IPS DF 4.7 (cell line): Measurements from ENCODE around the gene SGIP1.
"Not testable (repeated sequence)": the region's sequence is repeated elsewhere in the genome, so short reads cannot be mapped to it uniquely, and the experiment has no call there.

Experiments used
- DNase-seq: peaks from one replicate; pipeline ENCODE4 v3.0.0-alpha.2; 2013; ENCODE audit warnings: low spot score; ENCODE audit errors: extremely low read depth

Gene SGIP1

DNA sequence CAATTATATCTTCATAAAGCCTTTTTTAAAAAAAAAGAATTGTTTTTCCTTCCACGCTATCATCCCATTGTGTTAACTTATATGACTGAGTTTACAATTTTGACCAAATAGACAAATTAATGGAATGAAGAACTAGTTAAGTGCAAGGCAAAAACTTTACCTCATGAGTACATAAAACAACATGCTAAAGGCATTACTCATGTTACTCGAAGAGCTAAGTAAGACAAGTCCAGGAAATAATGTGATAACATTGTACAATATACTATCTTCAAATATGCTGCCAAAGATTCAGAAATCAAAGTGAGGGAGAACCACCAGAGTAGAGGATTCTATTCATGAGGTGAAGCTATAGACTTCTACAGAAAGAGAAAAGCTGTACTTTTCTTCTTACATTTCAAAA is 194.1 kb downstream of the SGIP1 start:
- no peak for DNase-seq

GRCh38 chr1:66728716-66729115 is 194.8 kb downstream of the SGIP1 start:
- not testable (repeated sequence) for DNase-seq

DNA sequence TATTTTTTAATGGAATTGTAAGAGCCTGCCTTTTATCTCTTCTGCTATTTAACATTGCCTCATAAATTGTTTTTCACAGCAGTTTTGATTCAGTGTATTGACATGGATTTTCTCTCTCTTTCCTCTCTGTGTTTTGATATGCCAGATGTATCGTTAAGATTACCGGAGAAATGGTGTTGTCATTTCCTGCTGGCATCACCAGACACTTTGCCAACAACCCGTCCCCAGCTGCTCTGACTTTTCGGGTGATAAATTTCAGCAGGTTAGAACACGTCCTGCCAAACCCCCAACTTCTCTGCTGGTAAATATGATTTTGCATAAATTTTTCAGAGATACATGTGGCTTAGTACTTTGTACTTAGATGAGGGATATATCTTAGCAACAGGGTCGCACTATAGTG is 195.2 kb downstream of the SGIP1 start:
- DNase-seq: no peak

- DNase-seq: no peak
Measured at GRCh38 chr1:66729523-66729922, 195.6 kb downstream of the SGIP1 start.

GRCh38 chr1:66730462-66730861 is 196.5 kb downstream of the SGIP1 start:
- no peak for DNase-seq

GRCh38 chr1:66731170-66731865 is 197.4 kb downstream of the SGIP1 start:
- no peak for DNase-seq

DNA sequence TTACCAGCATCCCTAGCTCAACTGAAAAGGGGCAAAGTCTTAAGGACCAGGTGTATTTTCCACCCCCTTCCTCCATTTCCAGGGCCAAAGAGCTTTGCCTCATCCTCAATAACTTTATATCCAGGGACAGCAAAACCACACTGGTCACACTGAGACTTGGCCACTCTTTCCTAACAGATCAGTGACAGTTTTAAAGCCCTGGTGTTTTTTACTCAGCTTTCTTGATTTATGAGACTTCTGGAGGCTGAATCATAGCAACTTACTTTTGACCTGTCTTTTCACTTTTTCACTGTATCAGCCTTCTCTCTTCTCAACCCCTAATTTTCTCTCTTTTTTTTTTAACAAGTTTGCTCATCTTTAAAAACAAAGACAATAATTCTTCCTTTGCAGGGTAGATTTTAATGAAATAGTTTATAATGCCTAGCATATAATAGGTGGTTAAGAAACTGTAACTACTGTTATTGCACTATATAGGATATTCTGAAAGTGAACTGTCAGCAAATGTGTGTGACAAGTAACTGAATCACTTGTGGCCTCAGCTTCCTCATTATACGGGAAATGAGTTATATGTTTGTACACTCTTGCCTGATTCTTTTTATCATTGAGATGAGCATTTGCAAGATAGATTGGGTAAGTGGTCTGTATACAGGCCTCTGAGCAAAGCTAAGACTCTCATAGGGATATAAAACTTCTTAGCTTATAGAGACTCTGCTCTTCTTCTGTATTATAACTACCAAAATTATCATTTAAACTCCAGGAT is 198.6 kb downstream of the SGIP1 start:
- DNase-seq: no peak

DNA sequence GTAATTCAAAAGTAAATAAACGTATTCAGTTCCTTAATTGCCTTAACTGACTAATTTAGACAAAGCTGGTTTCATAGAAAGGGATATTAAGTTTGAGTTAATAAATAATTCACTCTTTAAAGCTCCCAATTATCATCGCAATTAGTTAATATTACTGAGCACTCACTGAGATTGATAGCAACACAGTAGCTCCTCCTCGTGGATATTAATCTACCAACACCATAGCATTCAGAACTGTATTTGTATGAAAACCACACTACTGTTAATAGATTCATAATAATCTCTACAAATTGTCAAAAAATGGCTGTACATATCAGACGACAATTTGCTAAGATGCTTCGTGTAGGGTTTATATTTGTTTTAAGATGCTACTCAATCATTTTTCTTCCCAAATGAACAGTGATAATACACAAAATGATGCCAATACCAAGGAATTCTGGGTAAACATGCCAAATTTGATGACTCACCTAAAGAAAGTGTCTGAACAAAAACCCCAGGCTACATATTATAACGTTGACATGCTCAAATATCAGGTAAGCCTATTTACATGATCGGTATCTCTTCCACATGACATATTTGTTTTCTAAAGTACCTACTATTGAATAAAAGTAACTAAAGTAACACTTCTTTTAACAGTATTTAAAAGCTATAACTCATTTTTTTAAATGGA is 199.5 kb downstream of the SGIP1 start:
- no peak for DNase-seq

DNA sequence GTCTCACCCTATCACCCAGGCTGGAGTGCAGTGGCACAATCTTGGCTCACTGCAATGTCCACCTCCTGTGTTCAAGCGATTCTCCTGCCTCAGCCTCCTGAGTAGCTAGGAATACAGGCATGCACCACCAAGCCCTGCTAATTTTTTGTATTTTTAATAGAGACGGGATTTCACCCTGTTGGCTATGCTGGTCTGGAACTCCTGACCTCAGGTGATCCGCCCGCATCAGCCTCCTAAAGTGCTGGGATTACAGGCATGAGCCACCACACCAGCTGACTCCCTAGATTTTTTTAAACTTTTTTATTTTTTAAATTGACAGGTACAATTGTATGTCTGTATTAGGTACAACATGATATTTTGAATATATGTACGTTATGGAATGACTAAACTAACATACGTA is 200.6 kb downstream of the SGIP1 start:
- not testable (repeated sequence) for DNase-seq

- no peak for DNase-seq
Measured at GRCh38 chr1:66737836-66738235, 203.9 kb downstream of the SGIP1 start.

GRCh38 chr1:66739401-66740157 is 205.6 kb downstream of the SGIP1 start:
- no peak for DNase-seq

DNA sequence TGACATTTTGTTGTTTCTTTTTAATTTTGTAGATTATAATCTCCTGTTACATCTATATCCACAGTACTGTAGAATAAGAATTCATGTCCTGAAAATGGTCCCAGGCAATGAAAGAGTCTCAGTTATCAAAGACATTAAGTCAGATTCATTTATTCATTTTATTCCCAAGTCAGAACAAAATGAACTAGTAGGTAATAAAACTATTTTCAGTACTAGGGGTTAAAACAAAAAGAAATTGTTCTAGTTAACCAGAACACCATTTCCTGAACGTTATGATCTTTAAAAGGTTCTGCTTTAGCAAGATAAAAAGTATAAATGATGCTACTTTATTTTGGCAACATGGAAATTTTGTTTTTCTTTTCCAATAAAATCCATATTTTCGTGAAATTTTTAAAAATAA is 211.5 kb downstream of the SGIP1 start:
- no peak for DNase-seq

- DNase-seq: no peak
Measured at GRCh38 chr1:66747501-66747900, 213.5 kb downstream of the SGIP1 start.

- DNase-seq: no peak
Measured at GRCh38 chr1:66750577-66750976, 216.6 kb downstream of the SGIP1 start.

GRCh38 chr1:66751160-66751559 is 217.2 kb downstream of the SGIP1 start:
- DNase-seq: no peak

GRCh38 chr1:66752000-66752592 is 218.1 kb downstream of the SGIP1 start, which contains the start of gene DYNLT5:
DYNLT5 (plus strand) TSS chr1:66752459; CDS start chr1:66754659, 2,200 bp downstream.
- DNase-seq: no peak

- no peak for DNase-seq
Measured at GRCh38 chr1:66752671-66753371, 218.9 kb downstream of the SGIP1 start.

DNA sequence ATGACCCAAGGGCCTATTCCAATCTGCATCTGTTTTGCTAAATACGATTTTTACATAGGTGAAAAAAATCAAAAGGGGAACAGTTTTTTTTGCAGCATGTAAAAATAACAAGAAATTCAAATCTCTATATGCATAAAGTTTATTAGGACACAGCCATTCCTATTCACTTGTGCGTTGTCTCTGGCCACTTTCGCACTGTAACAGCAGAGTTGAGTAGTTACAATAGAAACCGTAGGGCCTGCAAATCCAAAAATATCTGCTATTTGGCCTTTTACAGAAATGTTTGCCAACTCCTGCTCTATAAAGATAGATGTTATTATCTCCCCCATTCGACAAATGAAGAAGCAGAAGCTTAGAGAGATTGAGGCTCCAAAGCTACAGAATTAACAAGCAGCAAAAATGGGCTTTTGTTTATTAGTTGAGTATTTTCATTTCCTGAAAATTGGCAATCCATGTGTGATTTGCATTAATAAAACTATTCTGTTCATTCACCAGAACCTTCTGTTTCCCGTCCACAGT is 223.8 kb downstream of the SGIP1 start:
- DNase-seq: no peak

DNA sequence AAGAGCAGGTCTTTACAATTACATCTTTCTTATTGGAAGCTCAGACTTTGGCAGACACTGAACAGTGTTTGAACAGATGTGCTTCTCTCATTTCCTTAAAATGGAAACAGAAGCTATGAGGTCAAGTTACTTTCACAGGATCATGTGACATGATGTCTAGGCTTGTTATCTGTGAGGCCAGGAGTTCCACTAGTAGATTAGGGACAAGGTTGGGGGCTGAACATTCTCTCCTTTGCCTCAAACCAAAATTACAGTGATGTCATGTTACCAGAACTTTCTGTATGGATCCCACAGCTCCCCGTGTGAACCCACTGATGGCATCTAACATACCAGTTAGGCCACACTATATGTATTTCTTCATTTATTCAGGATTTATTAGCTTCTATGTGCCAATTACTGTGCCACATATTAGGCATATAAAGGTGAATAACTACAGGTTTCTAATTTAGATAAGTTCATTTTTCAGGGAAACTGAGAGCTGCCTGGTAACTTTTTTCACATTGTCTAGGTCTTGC is 224.3 kb downstream of the SGIP1 start:
- DNase-seq: no peak

GRCh38 chr1:66760506-66760905 is 226.6 kb downstream of the SGIP1 start:
- no peak for DNase-seq
